ENCODE measurements around the gene KCNQ5.

GRCh38 chr6:72643214-72643613 lies 21.4 kb downstream of the KCNQ5 start:
- TF ChIP-seq CTCF (IDR thresholded peaks at IDR 0.05): no peak
- no peak for TF ChIP-seq POLR2AphosphoS5 (IDR thresholded peaks at IDR 0.05)
- TF ChIP-seq POLR2A (IDR thresholded peaks at IDR 0.05): no peak
- no peak for TF ChIP-seq EP300 (IDR thresholded peaks at IDR 0.05; ENCODE audit: low read depth)

All from transverse colon (tissue), 4 donors.